ACC112 (cell line): ENCODE measurements around the gene PRKCZ.

Experiments
- H2AFZ ChIP-seq: fragments of 200-600 bp; sonication (generic); one replicate; pipeline ENCODE4 v1.6.0; 2017; ENCODE audit warnings: antibody characterized with exemption, low read length; ENCODE audit not compliant: unreplicated experiment
- H3K27ac ChIP-seq: fragments of 200-600 bp; sonication (generic); 2 replicates; pipeline ENCODE4 v1.5.1; 2014; ENCODE audit warnings: low read depth, mild to moderate bottlenecking, antibody characterized with exemption, low read length, moderate library complexity
- H3K27me3 ChIP-seq: fragments of 200-600 bp; sonication (generic); 2 replicates; pipeline ENCODE4 v1.6.1; 2014; ENCODE audit warnings: mild to moderate bottlenecking, antibody characterized with exemption, low read length, moderate library complexity, mixed read lengths; ENCODE audit not compliant: insufficient read depth
- H3K36me3 ChIP-seq: fragments of 200-600 bp; sonication (generic); 2 replicates; pipeline ENCODE4 v1.6.1; 2016; ENCODE audit warnings: mild to moderate bottlenecking, antibody characterized with exemption, low read length, moderate library complexity, mixed read lengths; ENCODE audit not compliant: insufficient read depth
- H3K4me1 ChIP-seq: fragments of 200-600 bp; sonication (generic); one replicate; pipeline ENCODE4 v1.6.1; 2016; ENCODE audit warnings: low read length, mixed read lengths; ENCODE audit not compliant: insufficient read depth, unreplicated experiment, control insufficient read depth
- H3K4me3 ChIP-seq: fragments of 200-600 bp; sonication (generic); 2 replicates; pipeline ENCODE4 v1.5.1; 2014; ENCODE audit warnings: mild to moderate bottlenecking, low read depth, low read length
- H3K79me2 ChIP-seq: fragments of 200-600 bp; sonication (generic); one replicate; pipeline ENCODE4 v1.6.0; 2016; ENCODE audit warnings: low read length; ENCODE audit not compliant: control insufficient read depth, unreplicated experiment, insufficient read depth

The PRKCZ gene

GRCh38 chr1:2174348-2175054 is 124.3 kb downstream of the PRKCZ start:
- H3K36me3 ChIP-seq, result no peaks in the 10 kb centered on the region
- peak overlapping the region; percentile 97 for H2AFZ ChIP-seq
- no peaks in the 10 kb centered on the region for H3K27me3 ChIP-seq
- no peak overlapping the region for H3K27ac ChIP-seq
- H3K4me3 ChIP-seq, result peak overlapping the region; percentile 74
- no peaks in the 10 kb centered on the region for H3K4me1 ChIP-seq
- no peaks in the 10 kb centered on the region for H3K79me2 ChIP-seq

- no peaks in the 10 kb centered on the region for H3K4me1 ChIP-seq
- peak overlapping the region; percentile 74 for H3K4me3 ChIP-seq
- no peaks in the 10 kb centered on the region for H3K79me2 ChIP-seq
- peak overlapping the region; percentile 97 for H2AFZ ChIP-seq
- no peaks in the 10 kb centered on the region for H3K27me3 ChIP-seq
- H3K27ac ChIP-seq, result no peak overlapping the region
- no peaks in the 10 kb centered on the region for H3K36me3 ChIP-seq
Measured at GRCh38 chr1:2175055-2175414, 124.8 kb downstream of the PRKCZ start.

GRCh38 chr1:2175681-2176454 is 125.7 kb downstream of the PRKCZ start:
- H3K4me3 ChIP-seq, result no peak overlapping the region
- no peaks in the 10 kb centered on the region for H3K79me2 ChIP-seq
- H3K4me1 ChIP-seq, result no peaks in the 10 kb centered on the region
- no peak overlapping the region for H3K27ac ChIP-seq
- no peaks in the 10 kb centered on the region for H3K27me3 ChIP-seq
- H2AFZ ChIP-seq, result no peak overlapping the region
- no peaks in the 10 kb centered on the region for H3K36me3 ChIP-seq

- Histone ChIP-seq H3K4me3 (no peak overlapping the region), H3K4me1 (no peaks in the 10 kb centered on the region), H3K27ac (no peak overlapping the region), H3K79me2 (no peaks in the 10 kb centered on the region), H3K27me3 (no peaks in the 10 kb centered on the region), H3K36me3 (no peaks in the 10 kb centered on the region), H2AFZ (no peak overlapping the region)
Measured at GRCh38 chr1:2176615-2177014, 126.4 kb downstream of the PRKCZ start.

GRCh38 chr1:2177541-2177940 is 127.3 kb downstream of the PRKCZ start:
- Histone ChIP-seq H3K27me3 (no peaks in the 10 kb centered on the region), H3K4me1 (no peaks in the 10 kb centered on the region), H2AFZ (no peak overlapping the region), H3K27ac (no peak overlapping the region), H3K79me2 (no peaks in the 10 kb centered on the region), H3K36me3 (no peaks in the 10 kb centered on the region), H3K4me3 (no peak overlapping the region)

GRCh38 chr1:2177946-2178538 is 127.8 kb downstream of the PRKCZ start:
- H3K27ac ChIP-seq, result no peak overlapping the region
- H3K79me2 ChIP-seq, result no peaks in the 10 kb centered on the region
- H2AFZ ChIP-seq, result no peak overlapping the region
- no peak overlapping the region for H3K4me3 ChIP-seq
- no peaks in the 10 kb centered on the region for H3K27me3 ChIP-seq
- no peaks in the 10 kb centered on the region for H3K36me3 ChIP-seq
- no peaks in the 10 kb centered on the region for H3K4me1 ChIP-seq

GRCh38 chr1:2178875-2179274 is 128.7 kb downstream of the PRKCZ start:
- Histone ChIP-seq H3K79me2 (no peaks in the 10 kb centered on the region), H3K27me3 (no peaks in the 10 kb centered on the region), H3K4me3 (no peak overlapping the region), H3K4me1 (no peaks in the 10 kb centered on the region), H3K27ac (no peak overlapping the region), H2AFZ (no peak overlapping the region), H3K36me3 (no peaks in the 10 kb centered on the region)

GRCh38 chr1:2179283-2180013 is 129.2 kb downstream of the PRKCZ start:
- Histone ChIP-seq H3K36me3 (no peaks in the 10 kb centered on the region), H3K27me3 (no peaks in the 10 kb centered on the region), H3K79me2 (no peaks in the 10 kb centered on the region), H3K4me1 (no peaks in the 10 kb centered on the region), H2AFZ (no peak overlapping the region), H3K27ac (no peak overlapping the region), H3K4me3 (no peak overlapping the region)

- H2AFZ ChIP-seq, result no peak overlapping the region
- H3K4me3 ChIP-seq, result no peak overlapping the region
- no peak overlapping the region for H3K27ac ChIP-seq
- H3K27me3 ChIP-seq, result no peaks in the 10 kb centered on the region
- no peaks in the 10 kb centered on the region for H3K4me1 ChIP-seq
- H3K79me2 ChIP-seq, result no peaks in the 10 kb centered on the region
- no peaks in the 10 kb centered on the region for H3K36me3 ChIP-seq
Measured at GRCh38 chr1:2180297-2181245, 130.4 kb downstream of the PRKCZ start.

GRCh38 chr1:2181271-2181670 is 131.1 kb downstream of the PRKCZ start:
- H3K4me1 ChIP-seq, result no peaks in the 10 kb centered on the region
- no peak overlapping the region for H3K27ac ChIP-seq
- H3K36me3 ChIP-seq, result no peaks in the 10 kb centered on the region
- no peak overlapping the region for H3K4me3 ChIP-seq
- no peaks in the 10 kb centered on the region for H3K27me3 ChIP-seq
- no peaks in the 10 kb centered on the region for H3K79me2 ChIP-seq
- no peak overlapping the region for H2AFZ ChIP-seq
